NT2/D1 (cell line): ENCODE data around the gene IFNAR1.

ENCODE experiments used
- DNase-seq: peaks from one replicate; pipeline ENCODE4 v3.0.0-alpha.2; 2011; ENCODE audit warnings: low read depth, low spot score
- H3K27me3 ChIP-seq: 2 replicates; pipeline ENCODE4 v1.6.0; 2011; ENCODE audit warnings: mild to moderate bottlenecking; ENCODE audit not compliant: insufficient read length, insufficient read depth
- H3K36me3 ChIP-seq: 2 replicates; pipeline ENCODE4 v1.6.1; 2011; ENCODE audit warnings: mild to moderate bottlenecking, low read length, mixed read lengths; ENCODE audit not compliant: insufficient read depth, insufficient read length
- H3K4me1 ChIP-seq: 2 replicates; pipeline ENCODE4 v1.5.1; 2011; ENCODE audit not compliant: insufficient read depth, insufficient read length
- H3K4me3 ChIP-seq: 2 replicates; pipeline ENCODE4 v1.5.1; 2011; ENCODE audit warnings: low read depth; ENCODE audit not compliant: insufficient read length
- H3K9ac ChIP-seq: 2 replicates; pipeline ENCODE4 v1.6.0; 2011; ENCODE audit warnings: low read depth; ENCODE audit not compliant: insufficient read length
- H3K9me3 ChIP-seq: 2 replicates; pipeline ENCODE4 v1.5.1; 2011; ENCODE audit warnings: mild to moderate bottlenecking, low read length; ENCODE audit not compliant: insufficient read depth
- SUZ12 ChIP-seq: IDR thresholded peaks from 2 replicates; pipeline ENCODE4 v1.6.1; 2011; ENCODE audit not compliant: insufficient read length, insufficient read depth; ENCODE audit errors: extremely low read depth
- YY1 ChIP-seq: IDR thresholded peaks from 2 replicates; pipeline ENCODE4 v1.6.1; 2011; ENCODE audit not compliant: insufficient read length, insufficient read depth
- ZNF274 ChIP-seq: IDR thresholded peaks from 2 replicates; pipeline ENCODE4 v1.6.1; 2011; ENCODE audit warnings: mild to moderate bottlenecking, low read depth, low read length

The IFNAR1 gene

GRCh38 chr21:33350676-33351075 is 25.9 kb downstream of the IFNAR1 start:
- H3K4me3 ChIP-seq = no peak overlapping the region
- peaks cover 77% of the 10 kb centered on the region for H3K36me3 ChIP-seq
- H3K4me1 ChIP-seq = no peaks in the 10 kb centered on the region
- TF ChIP-seq ZNF274 (no peak), YY1 (no peak), SUZ12 (no peak)
- no peaks in the 10 kb centered on the region for H3K27me3 ChIP-seq
- no peak overlapping the region for H3K9ac ChIP-seq
- no peak for DNase-seq
- no peaks in the 10 kb centered on the region for H3K9me3 ChIP-seq

GRCh38 chr21:33355355-33355754 is 30.6 kb downstream of the IFNAR1 start:
- Histone ChIP-seq H3K4me1 (no peaks in the 10 kb centered on the region), H3K9ac (no peak overlapping the region), H3K4me3 (no peak overlapping the region), H3K36me3 (peaks cover 65% of the 10 kb centered on the region), H3K27me3 (no peaks in the 10 kb centered on the region), H3K9me3 (no peaks in the 10 kb centered on the region)
- no peak for DNase-seq
- TF ChIP-seq YY1 (no peak), SUZ12 (no peak), ZNF274 (no peak)

- Histone ChIP-seq H3K9me3 (no peaks in the 10 kb centered on the region), H3K9ac (no peak overlapping the region), H3K27me3 (no peaks in the 10 kb centered on the region), H3K36me3 (peaks cover 59% of the 10 kb centered on the region), H3K4me3 (no peak overlapping the region), H3K4me1 (no peaks in the 10 kb centered on the region)
- no peak for DNase-seq
- no peak for TF ChIP-seq SUZ12
- no peak for TF ChIP-seq ZNF274
- TF ChIP-seq YY1 = no peak
Observed at GRCh38 chr21:33355996-33356395, 31.2 kb downstream of the IFNAR1 start.

- DNase-seq = no peak
- Histone ChIP-seq H3K9me3 (no peaks in the 10 kb centered on the region), H3K27me3 (no peaks in the 10 kb centered on the region), H3K4me1 (peaks cover 4% of the 10 kb centered on the region), H3K9ac (no peak overlapping the region), H3K4me3 (no peak overlapping the region), H3K36me3 (peaks cover 48% of the 10 kb centered on the region)
- TF ChIP-seq ZNF274 (no peak), YY1 (no peak), SUZ12 (no peak)
Observed at GRCh38 chr21:33357177-33357576, 32.4 kb downstream of the IFNAR1 start.

- Histone ChIP-seq H3K9ac (no peak overlapping the region), H3K27me3 (no peaks in the 10 kb centered on the region), H3K36me3 (peaks cover 40% of the 10 kb centered on the region), H3K9me3 (no peaks in the 10 kb centered on the region), H3K4me1 (peaks cover 4% of the 10 kb centered on the region), H3K4me3 (no peak overlapping the region)
- no peak for TF ChIP-seq SUZ12
- no peak for TF ChIP-seq ZNF274
- no peak for TF ChIP-seq YY1
- DNase-seq = no peak
Observed at GRCh38 chr21:33359446-33359845, 34.7 kb downstream of the IFNAR1 start.

GRCh38 chr21:33360281-33360680 is 35.5 kb downstream of the IFNAR1 start:
- Histone ChIP-seq H3K4me1 (peaks cover 4% of the 10 kb centered on the region), H3K9ac (no peak overlapping the region), H3K4me3 (no peak overlapping the region), H3K27me3 (no peaks in the 10 kb centered on the region), H3K36me3 (peaks cover 31% of the 10 kb centered on the region), H3K9me3 (no peaks in the 10 kb centered on the region)
- no peak for DNase-seq
- TF ChIP-seq ZNF274 = no peak
- no peak for TF ChIP-seq YY1
- no peak for TF ChIP-seq SUZ12

- TF ChIP-seq SUZ12 = no peak
- TF ChIP-seq ZNF274 = no peak
- no peak for TF ChIP-seq YY1
- H3K4me3 ChIP-seq = no peak overlapping the region
- peaks cover 4% of the 10 kb centered on the region for H3K4me1 ChIP-seq
- H3K36me3 ChIP-seq = peaks cover 25% of the 10 kb centered on the region
- peaks cover 3% of the 10 kb centered on the region for H3K9me3 ChIP-seq
- no peaks in the 10 kb centered on the region for H3K27me3 ChIP-seq
- H3K9ac ChIP-seq = no peak overlapping the region
- DNase-seq = peak; percentile 81
Observed at GRCh38 chr21:33360881-33361602, 36.3 kb downstream of the IFNAR1 start.
